HepG2 (cell line): ENCODE results near the gene L1CAM. TPM values are rescaled to one million over a fixed set of nuclear protein-coding genes. Genes with fewer than 3 reads are reported as not detected.

Experiments used
- ATAC-seq: fragments of 200-7000 bp; cut with Tn5 transposase; 3 replicates; pipeline ENCODE4 v1.9.1; 2020; ENCODE audit warnings: mild to moderate bottlenecking, moderate library complexity
- BruUV-seq: library from RNA; stranded (reverse); fragments of 400-500 nt; replicated peaks from 2 replicates; lab custom pipeline; 2021; lab: Mats Ljungman, UMichigan
- CTCF ChIA-PET: fragments of 300-600 bp; formaldehyde crosslinking; extraction: SDS; loops from one replicate; lab custom pipeline; 2021; ENCODE audit warnings: low total read pairs, inconsistent platforms, low intra/inter-chr PET ratio; lab: Yijun Ruan, JAX
- POLR2A ChIA-PET: fragments of 350-600 bp; sonication (Branson Sonifier 250); formaldehyde crosslinking; loops from one replicate; lab custom pipeline; 2020; ENCODE audit warnings: antibody characterized with exemption, inconsistent platforms; lab: Yijun Ruan, JAX
- DNase-seq: peaks from one replicate; pipeline ENCODE4 v3.0.0-alpha.2; 2015; ENCODE audit warnings: low spot score
- FAIRE-seq: peaks from 3 replicates; lab custom pipeline; 2011; peaks lifted over from hg19 to GRCh38; lab: Jason Lieb, UNC
- H2AFZ ChIP-seq: one replicate; pipeline ENCODE4 v1.6.1; 2011; ENCODE audit warnings: low read length, inconsistent platforms
- H3K27ac ChIP-seq: fragments of 300-600 bp; 3 replicates; pipeline ENCODE4 v1.8.0; 2011; ENCODE audit warnings: mixed run types, mild to moderate bottlenecking, mixed read lengths, low read length, inconsistent platforms; ENCODE audit not compliant: insufficient read depth; ENCODE audit errors: extremely low read length
- H3K27me3 ChIP-seq, 2 experiments: fragments of 200-600 bp in 1 of 2; 2 replicates in 1 of 2; 3 replicates in 1 of 2; pipeline versions ENCODE4 v1.6.0 to v1.8.0; 2011; ENCODE audit warnings: low read length in 2 of 2, mild to moderate bottlenecking in 2 of 2, moderate library complexity in 2 of 2, inconsistent platforms in 1 of 2; ENCODE audit not compliant: insufficient read depth in 2 of 2, control insufficient read depth in 1 of 2
- H3K36me3 ChIP-seq, 2 experiments: fragments of 200-600 bp in 1 of 2; replicated peaks in 1 of 2; 2 replicates in 1 of 2; 3 replicates in 1 of 2; pipeline versions ENCODE4 v1.5.1 to v1.8.0; 2011; ENCODE audit warnings: low read length in 2 of 2, inconsistent platforms in 1 of 2; ENCODE audit not compliant: insufficient read depth in 2 of 2, control insufficient read depth in 1 of 2
- H3K4me1 ChIP-seq: 2 replicates; pipeline ENCODE4 v1.5.1; 2012; ENCODE audit warnings: low read length, inconsistent platforms; ENCODE audit not compliant: insufficient read depth
- H3K4me2 ChIP-seq: 2 replicates; pipeline ENCODE4 v1.6.0; 2011; ENCODE audit warnings: low read depth, low read length, inconsistent platforms
- H3K4me3 ChIP-seq, 3 experiments: fragments of 200-600 bp in 1 of 3; sonication (generic), shearing (Covaris generic) in 1 of 3; replicated peaks in 1 of 3; 2 replicates each; pipeline ENCODE4 v1.5.1; 2011 to 2016; ENCODE audit warnings: low read length in 3 of 3, inconsistent platforms in 2 of 3, low read depth in 2 of 3, mild to moderate bottlenecking in 2 of 3, control low read depth in 1 of 3, mixed read lengths in 1 of 3; ENCODE audit not compliant: insufficient read depth in 1 of 3
- H3K79me2 ChIP-seq: one replicate; pipeline ENCODE4 v1.6.1; 2011; ENCODE audit warnings: low read length, inconsistent platforms; ENCODE audit not compliant: insufficient read depth
- H3K9ac ChIP-seq: 2 replicates; pipeline ENCODE4 v1.6.0; 2011; ENCODE audit warnings: mild to moderate bottlenecking, low read depth, low read length, inconsistent platforms; ENCODE audit not compliant: insufficient read depth
- H3K9me3 ChIP-seq: 2 replicates; pipeline ENCODE4 v1.5.1; 2012; ENCODE audit warnings: mild to moderate bottlenecking, low read length
- H4K20me1 ChIP-seq: 2 replicates; pipeline ENCODE4 v1.6.0; 2011; ENCODE audit warnings: inconsistent platforms, mild to moderate bottlenecking, low read length, moderate library complexity; ENCODE audit not compliant: insufficient read depth
- HHEX ChIP-seq: IDR thresholded peaks from 2 replicates; pipeline ENCODE4 v1.6.1; 2016; ENCODE audit warnings: control low read depth
- ISX ChIP-seq: sonication (generic); formaldehyde crosslinking; conservative IDR thresholded peaks from 2 replicates; pipeline ENCODE4 v1.5.0; 2020; ENCODE audit warnings: missing genetic modification reagents
- KDM6A ChIP-seq: IDR thresholded peaks from 2 replicates; pipeline ENCODE4 v1.6.1; 2016; ENCODE audit warnings: low read depth
- NCOA2 ChIP-seq: sonication (generic); formaldehyde crosslinking; IDR thresholded peaks from 2 replicates; pipeline ENCODE4 v1.8.0; 2022; ENCODE audit warnings: inconsistent platforms
- U2AF1 ChIP-seq: fragments of 200-400 bp; formaldehyde crosslinking; optimal IDR thresholded peaks from 2 replicates; pipeline ENCODE3; 2017; ENCODE audit warnings: mild to moderate bottlenecking, low read depth, low read length
- ZNF263 ChIP-seq: sonication (generic); formaldehyde crosslinking; IDR thresholded peaks from 2 replicates; pipeline ENCODE4 v1.4.0; 2020; ENCODE audit warnings: missing genetic modification reagents
- ZNF451 ChIP-seq: sonication (generic); formaldehyde crosslinking; IDR thresholded peaks from 2 replicates; pipeline ENCODE4 v1.5.0; 2020; ENCODE audit warnings: mild to moderate bottlenecking, missing genetic modification reagents
- WGBS: methylation state at CpG from one replicate; pipeline ENCODE4 v1.1.6; 2017; ENCODE audit warnings: low lambda C conversion rate; 5-methylcytosine and 5-hydroxymethylcytosine counted together
- in situ Hi-C: cut with HindIII; loops from 2 replicates; pipeline ENCODE4 v1.10.0; 2017; ENCODE audit warnings: low pct_unique_long_range_greater_than_20kb; ENCODE audit not compliant: extremely low pct_ligation_motif_present
- intact Hi-C: fragments of 100-400 bp; cut with micrococcal nuclease; formaldehyde crosslinking; loops from one replicate; pipeline ENCODE4 v1.10.0; 2022; ENCODE audit not compliant: unreplicated experiment
- polyA plus RNA-seq, 8 experiments: library from polyadenylated mRNA; depleted of rRNA in 3 of 8; stranded (reverse) in 7 of 8; unstranded in 1 of 8; fragments of >200 nt; fragmentation: Illumina TruSeq in 4 of 8; extraction: Trizol in 4 of 8; gene quantifications; 2 replicates each; pipeline versions ENCODE4 v1.2.1 to v1.2.3, GENCODE V29; 2011 to 2016; ENCODE audit warnings: low read depth in 4 of 8, missing spikeins in 1 of 8, mixed read lengths in 1 of 8; ENCODE audit not compliant: insufficient read depth in 1 of 8
- total RNA-seq, 5 experiments: library from RNA; depleted of rRNA; stranded (reverse); fragments of >200 nt; fragmentation: Illumina TruSeq; extraction: Trizol; gene quantifications; 2 replicates each; pipeline ENCODE4 v1.2.3, GENCODE V29; 2016; ENCODE audit warnings: low read depth in 1 of 5
- TF ChIP-seq, protein P1 (sequence below): sonication (generic); formaldehyde crosslinking; IDR thresholded peaks from 2 replicates; pipeline ENCODE4 v1.5.0; 2020; ENCODE audit warnings: mild to moderate bottlenecking, low read depth, missing genetic modification reagents, borderline replicate concordance
- TF ChIP-seq, protein P2 (sequence below): sonication (generic); formaldehyde crosslinking; IDR thresholded peaks from 2 replicates; pipeline ENCODE4 v1.5.1; 2020; ENCODE audit warnings: missing genetic modification reagents, mild to moderate bottlenecking, borderline replicate concordance

The L1CAM gene
- total and polyA plus RNA-seq, 2 of the 13 experiments (the other 11 are each of a cell fraction or from before 2014, with no cell fraction given) = 1.4 to 2.0 TPM

DNA sequence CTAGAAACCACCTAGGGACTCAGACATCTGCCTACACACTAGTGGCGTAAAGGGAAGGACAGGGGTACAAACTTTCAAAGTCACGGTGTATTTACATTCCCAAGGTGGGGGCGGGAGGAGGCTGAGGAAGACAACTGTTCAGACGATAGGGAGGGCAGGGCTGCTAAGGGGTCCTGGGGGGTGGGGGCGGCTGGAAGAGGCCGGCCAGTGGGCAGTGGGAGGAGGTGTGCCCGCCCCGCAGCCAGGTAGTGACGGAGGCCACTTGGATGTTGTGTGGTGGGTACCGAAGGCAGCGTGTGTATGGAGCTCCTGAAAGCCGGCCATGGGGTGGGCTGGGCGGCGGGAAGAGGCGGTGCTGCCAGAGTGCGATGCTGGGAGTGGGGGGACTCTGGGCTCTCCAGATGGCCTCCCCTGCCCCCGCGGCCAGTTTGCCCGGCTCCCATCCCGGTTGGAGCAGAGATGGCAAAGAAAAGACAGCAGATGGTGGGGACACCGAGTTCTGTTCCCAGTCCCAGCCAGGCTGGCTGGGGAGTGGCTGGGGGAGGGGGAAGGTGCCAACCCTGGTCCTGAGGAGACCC, 24.2 kb downstream of the L1CAM start:
- CTCF ChIA-PET = no interaction called here
- H3K27ac ChIP-seq = no peak overlapping the region
- H3K9me3 ChIP-seq = no peaks in the 10 kb centered on the region
- H3K4me3 ChIP-seq = no peak overlapping the region
- H3K79me2 ChIP-seq = no peaks in the 10 kb centered on the region
- BruUV-seq = no TSS peak
- no peaks in the 10 kb centered on the region; a peak in 1 of 5 replicates for H3K27me3 ChIP-seq
- H3K4me1 ChIP-seq = no peaks in the 10 kb centered on the region
- 48% methylated on average over 4 of the region's 21 CpGs for WGBS
- POLR2A ChIA-PET = no interaction called here
- H3K4me2 ChIP-seq = no peak overlapping the region
- H2AFZ ChIP-seq = no peak overlapping the region
- FAIRE-seq = no peak
- intact Hi-C loops = no loop called here
- no peak for TF ChIP-seq ZNF263
- TF ChIP-seq NCOA2 = no peak
- no peak for TF ChIP-seq U2AF1
- no peak for TF ChIP-seq KDM6A (CRISPR knock-in tag)
- no peak for TF ChIP-seq ISX (CRISPR knock-in tag)
- TF ChIP-seq HHEX (CRISPR knock-in tag) = no peak
- TF ChIP-seq, protein P1, sequence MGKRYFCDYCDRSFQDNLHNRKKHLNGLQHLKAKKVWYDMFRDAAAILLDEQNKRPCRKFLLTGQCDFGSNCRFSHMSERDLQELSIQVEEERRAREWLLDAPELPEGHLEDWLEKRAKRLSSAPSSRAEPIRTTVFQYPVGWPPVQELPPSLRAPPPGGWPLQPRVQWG (CRISPR knock-in tag) = no peak
- no peak for TF ChIP-seq ZNF451
- TF ChIP-seq, protein P2, sequence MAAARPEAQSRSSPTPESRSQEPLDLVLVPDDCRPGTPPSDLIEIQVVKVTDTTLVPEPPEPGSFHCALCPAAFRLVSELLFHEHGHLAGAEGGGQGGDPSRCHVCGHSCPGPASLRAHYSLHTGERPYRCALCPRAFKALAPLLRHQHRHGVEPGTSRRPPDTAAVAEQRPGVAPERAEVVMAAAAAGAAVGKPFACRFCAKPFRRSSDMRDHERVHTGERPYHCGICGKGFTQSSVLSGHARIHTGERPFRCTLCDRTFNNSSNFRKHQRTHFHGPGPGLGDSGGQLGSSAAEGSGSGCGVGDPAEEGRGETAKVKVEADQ (CRISPR knock-in tag) = no peak
- TF ChIP-seq, all 625 proteins: peak for 0
- ATAC-seq = no peak
- H3K36me3 ChIP-seq = no peaks in the 10 kb centered on the region
- H4K20me1 ChIP-seq = no peaks in the 10 kb centered on the region
- in situ Hi-C loops = no loop called here
- no peak overlapping the region for H3K9ac ChIP-seq
- no peak for DNase-seq
